Measurements from ENCODE around the gene PXDN.

DNA sequence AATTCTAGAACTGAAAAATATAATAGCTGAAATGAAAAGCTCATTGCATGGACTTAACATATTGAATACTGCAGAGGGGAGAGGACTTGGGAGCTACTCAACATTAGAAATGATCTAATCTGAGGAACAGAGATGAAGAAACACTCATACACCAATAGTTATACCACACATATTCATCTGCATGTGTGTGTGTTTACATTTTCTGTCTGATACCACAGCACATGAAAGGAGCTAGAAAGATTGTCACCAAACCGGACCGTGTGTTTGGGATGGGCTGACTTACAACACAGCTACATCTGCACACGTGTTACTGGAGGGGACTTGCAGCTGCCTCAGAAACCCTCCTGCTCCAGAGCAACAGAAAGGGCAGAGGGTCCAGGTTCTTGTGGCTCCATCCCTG, 47.8 kb downstream of the PXDN start:
- TF ChIP-seq, protein P1, sequence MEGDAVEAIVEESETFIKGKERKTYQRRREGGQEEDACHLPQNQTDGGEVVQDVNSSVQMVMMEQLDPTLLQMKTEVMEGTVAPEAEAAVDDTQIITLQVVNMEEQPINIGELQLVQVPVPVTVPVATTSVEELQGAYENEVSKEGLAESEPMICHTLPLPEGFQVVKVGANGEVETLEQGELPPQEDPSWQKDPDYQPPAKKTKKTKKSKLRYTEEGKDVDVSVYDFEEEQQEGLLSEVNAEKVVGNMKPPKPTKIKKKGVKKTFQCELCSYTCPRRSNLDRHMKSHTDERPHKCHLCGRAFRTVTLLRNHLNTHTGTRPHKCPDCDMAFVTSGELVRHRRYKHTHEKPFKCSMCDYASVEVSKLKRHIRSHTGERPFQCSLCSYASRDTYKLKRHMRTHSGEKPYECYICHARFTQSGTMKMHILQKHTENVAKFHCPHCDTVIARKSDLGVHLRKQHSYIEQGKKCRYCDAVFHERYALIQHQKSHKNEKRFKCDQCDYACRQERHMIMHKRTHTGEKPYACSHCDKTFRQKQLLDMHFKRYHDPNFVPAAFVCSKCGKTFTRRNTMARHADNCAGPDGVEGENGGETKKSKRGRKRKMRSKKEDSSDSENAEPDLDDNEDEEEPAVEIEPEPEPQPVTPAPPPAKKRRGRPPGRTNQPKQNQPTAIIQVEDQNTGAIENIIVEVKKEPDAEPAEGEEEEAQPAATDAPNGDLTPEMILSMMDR (IDR thresholded peaks at IDR 0.05; ENCODE audit: low read length), result no peak
- TF ChIP-seq EZH2 (optimal IDR thresholded peaks at IDR 0.05; ENCODE audit: low read depth, low read length), result no peak
- TF ChIP-seq EZH2phosphoT487 (IDR thresholded peaks at IDR 0.05; ENCODE audit: low read length), result no peak

Measured in MM.1S (cell line).